Panc1 (cell line): Measurements from ENCODE around the gene TMTC2.

Source experiments
- CTCF ChIP-seq: fragments of 450-650 bp; IDR thresholded peaks from 2 replicates; pipeline ENCODE4 v1.5.1; 2017; ENCODE audit warnings: mild to moderate bottlenecking
- POLR2AphosphoS5 ChIP-seq: IDR thresholded peaks from 2 replicates; pipeline ENCODE4 v1.6.1; 2012; ENCODE audit warnings: mild to moderate bottlenecking, low read depth, low read length, moderate library complexity

- TF ChIP-seq CTCF (no peak), POLR2AphosphoS5 (no peak)
Observed at GRCh38 chr12:82810568-82810967, 123.9 kb downstream of the TMTC2 start.
